IPS DF 19.7 (cell line): ENCODE measurements around the gene BAZ1A.
"Not testable (repeated sequence)": the region's sequence is repeated elsewhere in the genome, so short reads cannot be mapped to it uniquely, and the experiment has no call there.

Experiments used
- DNase-seq: peaks from one replicate; pipeline ENCODE4 v3.0.0-alpha.2; 2013; ENCODE audit warnings: low read depth, low spot score

Gene BAZ1A

DNA sequence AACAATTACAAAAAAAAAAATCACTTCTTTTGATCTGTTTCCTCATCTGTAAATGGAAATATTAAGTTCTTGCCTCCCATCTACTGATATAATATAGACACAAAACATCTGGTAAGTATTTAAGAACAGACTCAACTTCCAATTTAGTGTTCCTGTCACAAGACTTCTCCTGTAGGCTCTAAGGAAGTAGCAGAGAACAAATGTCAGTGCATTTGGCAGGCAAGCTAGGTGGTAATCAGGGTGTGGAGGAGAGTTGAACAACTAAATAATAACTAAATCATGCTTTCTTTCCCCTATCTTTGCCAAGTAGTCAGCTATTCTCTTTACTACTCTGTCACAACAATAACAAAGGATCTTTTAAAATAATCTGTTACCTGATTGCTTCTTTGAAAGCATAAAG, 22.1 kb downstream of the BAZ1A start:
- no peak for DNase-seq

DNA sequence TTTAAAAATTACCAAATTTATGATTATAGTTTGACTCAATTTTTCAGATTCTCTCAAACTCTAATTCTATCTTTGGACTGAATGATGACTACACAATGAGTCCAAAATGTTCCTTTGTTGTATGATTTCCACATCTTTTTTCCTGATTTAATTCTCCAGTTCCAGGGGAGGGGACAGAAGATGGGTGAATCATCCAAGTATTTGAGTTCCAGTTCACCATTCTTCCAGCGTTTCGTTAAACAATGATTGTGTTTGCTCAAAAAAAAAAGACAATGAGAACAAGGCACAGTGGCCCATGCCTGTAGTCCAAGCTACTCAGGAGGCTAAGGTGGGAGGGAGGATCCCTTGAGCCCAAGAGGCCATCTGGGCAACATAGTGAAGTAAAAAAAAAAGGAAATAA, 23.8 kb downstream of the BAZ1A start:
- no peak for DNase-seq

DNA sequence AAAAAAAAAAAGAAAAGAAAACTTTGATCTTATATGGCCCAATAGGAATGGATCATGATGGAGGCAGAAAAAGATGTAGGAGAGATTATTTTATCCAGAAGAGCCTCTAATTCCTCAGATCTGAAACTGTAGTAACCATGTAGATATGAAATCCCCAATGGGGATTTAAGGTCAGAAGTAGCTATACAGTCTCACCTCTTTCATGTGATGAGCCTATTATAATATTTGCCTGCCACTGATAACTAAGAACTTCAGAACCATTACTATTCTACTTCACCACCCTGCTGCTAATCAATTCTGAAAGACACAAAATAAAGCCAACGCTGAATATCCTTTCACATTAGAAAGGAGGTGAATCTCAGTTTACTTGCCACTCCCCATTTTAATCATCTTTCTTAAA, 29.3 kb downstream of the BAZ1A start:
- DNase-seq = no peak

DNA sequence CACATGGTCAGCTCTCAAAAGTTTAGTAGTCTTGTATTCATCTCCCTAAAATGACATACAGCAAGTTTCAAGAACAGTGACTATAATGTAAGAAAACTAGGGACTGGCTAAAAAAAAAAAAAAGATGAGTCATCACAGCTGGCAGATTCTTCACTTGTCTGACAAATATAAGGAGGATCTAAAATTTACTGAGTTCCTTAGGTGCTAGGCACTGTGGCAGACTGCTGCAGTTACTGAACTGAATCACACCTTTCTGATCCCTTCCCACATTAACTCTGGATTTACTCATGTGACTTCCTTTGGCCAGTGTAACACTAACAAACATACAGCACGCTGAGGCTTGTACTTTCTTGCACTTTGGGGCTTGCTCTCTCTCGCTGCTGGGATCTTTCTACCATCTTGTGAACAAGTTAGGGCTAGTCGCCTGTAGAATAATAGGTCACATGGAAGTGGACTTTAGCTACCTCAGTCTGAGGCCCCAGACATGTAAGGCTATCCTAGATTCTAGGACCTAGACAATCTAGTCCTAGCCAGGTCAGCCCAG, 32.1 kb downstream of the BAZ1A start:
- DNase-seq = no peak

- no peak for DNase-seq
These were observed 37.3 kb downstream of the BAZ1A start for GRCh38 chr14:34837801-34838322.

DNA sequence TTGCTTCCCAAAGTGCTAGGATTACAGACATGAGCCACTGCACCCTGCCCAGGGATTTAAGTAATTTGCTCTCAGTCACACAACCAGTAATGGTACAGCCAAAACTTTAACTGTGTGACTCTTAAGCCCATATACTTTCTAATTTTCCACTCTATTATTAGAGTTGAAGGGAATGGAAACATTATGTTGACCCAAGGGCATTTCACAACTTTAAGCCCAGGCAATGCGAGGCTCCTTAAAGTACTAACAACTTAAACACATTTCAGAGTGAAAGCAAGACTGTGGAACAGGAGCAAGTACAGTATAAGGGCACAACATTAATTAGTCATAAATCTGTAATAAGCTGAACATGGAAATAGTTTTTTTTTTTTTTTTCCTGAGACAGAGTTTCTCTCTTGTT, 39.8 kb downstream of the BAZ1A start:
- DNase-seq = no peak

GRCh38 chr14:34833549-34834523, 41.3 kb downstream of the BAZ1A start:
- no peak for DNase-seq

DNA sequence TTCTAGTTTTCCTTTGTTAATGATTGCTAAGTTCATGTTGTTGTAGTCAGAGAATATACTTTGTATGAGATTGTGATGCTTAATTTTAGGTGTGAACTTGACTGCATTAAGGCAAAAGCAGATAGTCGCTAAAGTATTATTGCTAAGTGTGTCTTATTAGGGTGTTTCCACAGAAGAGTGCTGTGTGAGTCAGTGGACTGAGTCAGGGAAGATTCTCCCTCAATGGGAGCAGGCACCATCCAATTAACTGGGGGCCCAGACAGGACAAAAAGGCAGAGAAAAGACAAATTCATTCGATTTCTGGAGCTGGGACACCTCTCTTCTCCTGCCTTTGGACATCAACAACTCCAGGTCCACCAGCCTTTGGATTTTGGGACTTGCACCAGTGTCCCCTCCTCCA, 48.5 kb downstream of the BAZ1A start:
- no peak for DNase-seq

DNA sequence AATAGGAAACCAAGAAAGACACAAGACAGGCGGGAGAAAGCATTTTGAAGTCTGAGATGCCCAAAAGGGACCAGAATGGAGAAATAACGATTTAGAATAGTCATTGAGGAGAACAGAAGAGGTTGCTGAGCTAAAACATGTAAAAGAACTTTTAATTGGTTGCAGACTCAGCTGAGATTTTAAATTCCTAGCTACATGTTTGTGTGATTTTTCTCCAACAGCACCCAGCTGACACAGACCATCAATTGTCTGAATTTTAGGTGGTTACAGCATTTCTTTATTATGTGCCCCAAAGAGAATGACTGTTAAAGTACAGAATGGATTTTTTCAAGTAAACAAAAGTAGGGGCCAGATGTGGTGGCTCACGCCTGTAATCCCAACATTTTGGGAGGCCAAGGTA, 50.3 kb downstream of the BAZ1A start:
- no peak for DNase-seq

DNA sequence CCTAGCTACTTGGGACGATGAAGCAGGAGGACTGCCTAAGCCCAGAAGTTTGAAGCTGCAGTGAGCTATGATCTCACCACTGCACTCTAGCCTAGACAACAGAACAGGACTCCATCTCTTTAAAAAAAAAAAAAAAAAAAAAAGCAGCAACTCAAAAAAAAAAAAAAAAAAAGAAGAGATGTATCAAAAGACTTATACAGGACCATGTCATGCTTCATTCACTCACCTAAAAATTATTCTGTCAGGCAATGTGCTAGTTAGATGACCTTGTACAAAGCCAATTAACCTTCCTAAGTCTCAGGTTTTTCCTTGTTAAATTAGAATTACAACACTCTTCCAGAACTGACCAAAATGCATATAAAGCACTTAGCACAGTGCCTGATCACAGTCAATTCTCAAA, 50.9 kb downstream of the BAZ1A start:
- DNase-seq = no peak

GRCh38 chr14:34817768-34818167, 57.4 kb downstream of the BAZ1A start:
- DNase-seq = no peak

- no peak for DNase-seq
These were observed 65.1 kb downstream of the BAZ1A start for GRCh38 chr14:34810028-34810427.

DNA sequence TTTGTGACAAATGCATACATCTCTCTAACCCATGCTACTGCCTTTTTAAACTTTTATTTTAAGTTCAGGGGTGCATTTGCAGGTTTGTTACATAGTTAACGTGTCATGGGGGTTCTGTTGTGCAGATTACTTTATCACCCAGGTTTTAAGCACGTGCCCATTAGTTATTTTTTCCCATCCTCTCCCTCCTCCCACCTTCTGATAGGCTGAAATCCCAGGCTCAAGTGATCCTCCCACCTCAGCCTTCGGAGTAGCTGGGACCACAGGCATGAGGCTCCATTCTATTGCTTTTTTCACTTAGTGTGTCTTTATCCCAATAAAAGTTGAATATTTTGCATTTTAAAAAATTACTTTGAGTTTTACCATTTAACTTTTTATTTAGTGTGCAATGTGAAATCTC, 68.9 kb downstream of the BAZ1A start:
- DNase-seq = no peak

- no peak for DNase-seq
These were observed 70.2 kb downstream of the BAZ1A start for GRCh38 chr14:34804933-34805332.

GRCh38 chr14:34798861-34799260, 76.3 kb downstream of the BAZ1A start:
- DNase-seq = not testable (repeated sequence)

DNA sequence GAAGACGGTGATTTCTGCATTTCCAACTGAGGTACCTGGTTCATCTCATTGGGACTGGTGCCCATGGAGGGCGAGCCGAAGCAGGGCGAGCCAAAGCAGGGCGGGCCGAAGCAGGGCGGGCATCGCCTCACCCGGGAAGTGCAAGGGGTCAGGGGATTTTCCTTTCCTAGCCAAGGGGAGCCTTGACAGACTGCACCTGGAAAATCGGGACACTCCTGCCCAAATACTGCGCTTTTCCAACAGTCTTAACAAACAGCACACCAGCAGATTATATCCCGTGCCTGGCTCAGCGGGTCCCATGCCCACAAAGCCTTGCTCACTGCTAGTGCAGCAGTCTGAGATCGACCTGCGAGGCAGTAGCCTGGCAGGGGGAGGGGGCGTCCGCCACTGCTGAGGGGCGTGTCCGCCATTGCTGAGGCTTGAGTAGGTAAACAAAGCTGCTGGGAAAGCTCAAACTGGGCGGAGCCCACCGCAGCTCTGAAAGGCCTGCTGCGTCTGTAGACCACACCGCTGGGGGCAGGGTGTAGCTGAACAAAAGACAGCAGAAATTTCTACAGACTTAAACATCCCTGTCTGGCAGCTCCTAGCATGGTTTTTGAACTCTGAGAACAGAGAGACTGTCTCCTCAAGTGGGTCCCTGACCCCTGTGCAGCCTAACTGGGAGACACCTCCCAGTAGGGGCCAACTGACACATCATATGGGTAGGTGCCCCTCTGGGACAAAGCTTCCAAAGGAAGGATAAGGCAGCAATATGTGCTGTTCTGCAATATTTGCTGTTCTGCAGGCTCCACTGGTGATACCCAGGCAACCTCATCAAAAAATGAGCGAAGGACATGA, 77.2 kb downstream of the BAZ1A start:
- no peak for DNase-seq

DNA sequence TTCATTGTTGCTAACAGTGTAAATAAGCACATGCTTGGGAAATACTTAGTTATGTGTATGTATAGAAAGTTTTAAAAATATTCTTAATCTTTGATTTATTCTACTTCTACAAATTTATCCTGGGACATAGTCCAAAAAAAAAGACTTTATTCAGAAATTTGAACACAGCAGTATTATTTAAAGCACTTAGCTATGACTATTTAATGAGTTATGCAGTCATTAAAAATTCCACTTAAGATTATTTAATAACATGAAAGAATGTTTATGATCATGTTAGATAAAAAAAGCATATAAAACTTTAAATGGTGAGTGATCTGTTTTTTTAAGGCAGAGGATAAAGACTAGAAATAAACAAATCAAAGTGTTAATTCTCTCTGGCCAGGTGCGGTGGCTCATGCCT, 78.3 kb downstream of the BAZ1A start:
- no peak for DNase-seq

DNA sequence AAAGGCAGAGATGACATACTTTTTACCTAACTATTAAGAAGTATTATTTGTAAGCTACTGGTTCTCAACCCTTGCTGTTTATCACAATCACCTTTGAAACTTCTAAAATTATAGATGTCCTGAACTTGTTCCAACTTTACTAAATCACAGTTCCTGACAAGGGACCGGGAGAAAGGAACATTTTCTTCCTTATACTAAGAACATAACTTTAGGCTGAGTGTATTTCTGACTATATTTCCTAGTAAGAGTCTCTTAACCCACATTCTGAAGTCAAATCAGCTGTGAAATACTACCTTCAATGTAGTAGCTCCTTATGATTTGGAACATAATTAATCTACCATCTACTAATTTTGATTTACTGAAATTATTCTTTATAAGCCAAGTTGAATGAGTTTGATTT, 80.2 kb downstream of the BAZ1A start:
- DNase-seq = no peak

DNA sequence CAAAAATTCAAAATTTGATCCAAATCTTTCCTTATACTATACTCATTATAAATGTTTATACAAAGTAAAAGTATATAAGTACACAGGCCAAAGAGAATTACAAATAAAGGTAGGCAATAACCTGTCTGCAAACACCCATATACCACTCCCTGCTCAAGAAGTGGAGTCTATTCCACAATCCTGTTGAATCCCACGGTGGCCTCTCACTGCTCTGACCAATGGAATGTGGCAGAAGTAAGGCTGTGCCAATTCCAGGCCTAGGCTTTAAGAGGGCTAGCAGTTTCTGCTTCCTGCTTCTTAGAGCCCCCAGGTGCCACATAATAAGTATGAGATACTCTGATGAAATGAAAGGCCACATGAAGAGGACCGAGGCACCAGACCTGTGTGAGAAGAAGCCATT, 80.9 kb downstream of the BAZ1A start:
- DNase-seq = no peak

DNA sequence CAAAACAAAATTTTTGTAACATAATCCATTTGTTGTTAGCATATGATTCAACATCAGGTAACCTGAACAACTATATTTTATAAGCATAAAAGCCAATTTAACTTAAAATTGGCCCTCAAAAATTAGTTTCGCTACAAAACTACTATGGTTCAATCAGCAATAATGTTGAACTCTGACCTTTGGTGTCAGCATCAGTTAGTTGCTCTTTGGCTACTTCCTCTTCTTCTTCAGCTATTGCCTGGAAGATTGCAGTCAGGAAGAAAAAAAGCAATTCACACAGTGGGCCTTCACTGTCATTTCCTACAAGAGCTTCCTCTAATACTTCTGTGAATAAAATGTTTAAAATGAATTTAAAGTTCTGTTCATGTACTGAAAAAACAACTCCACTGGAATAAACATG, 82.6 kb downstream of the BAZ1A start:
- DNase-seq = no peak

DNA sequence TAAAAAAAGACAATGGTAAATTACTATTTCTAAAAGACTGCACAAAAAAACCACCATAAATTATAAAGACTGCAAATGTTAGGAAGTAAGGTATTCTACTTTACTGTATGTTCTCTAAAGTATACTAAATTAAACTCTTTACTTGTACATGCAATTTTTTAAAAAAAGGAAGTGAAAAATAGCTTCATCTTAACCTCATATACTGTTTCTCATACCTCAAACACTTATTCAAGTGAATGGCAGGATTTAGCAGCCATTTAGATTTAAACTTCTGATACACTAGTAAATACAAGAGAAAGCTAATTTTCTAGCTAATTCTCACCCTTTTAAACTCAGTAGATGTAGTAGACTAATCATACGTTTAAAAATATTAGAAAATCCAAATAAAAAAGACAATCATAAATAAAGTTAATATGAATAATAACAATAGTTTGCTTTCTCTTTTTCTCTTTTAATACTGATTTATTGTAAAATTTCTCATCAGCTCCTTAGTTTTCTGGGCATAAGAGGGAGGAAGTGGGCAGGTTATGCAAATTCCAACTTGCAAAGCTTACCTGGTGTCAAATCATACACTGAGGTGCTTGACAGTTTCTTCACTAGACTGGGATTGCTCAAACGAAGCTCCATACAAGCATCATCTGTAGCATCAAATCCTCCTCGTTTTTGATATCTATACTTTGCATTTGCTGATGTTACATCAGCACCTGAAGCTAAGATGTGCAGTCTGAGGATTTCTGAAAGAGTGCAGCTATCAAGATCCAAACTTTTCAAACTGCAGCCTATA, 89.7 kb downstream of the BAZ1A start:
- no peak for DNase-seq
